Tibial nerve (tissue), 4 donors: ENCODE measurements around the gene ANKFN1. TPM values are rescaled to one million over a fixed set of nuclear protein-coding genes. Genes with fewer than 3 reads are reported as not detected.

Source experiments
- DNase-seq, 2 donors: peaks; one replicate each; pipeline ENCODE4 v3.0.0-alpha.2; 2019; ENCODE audit warnings: low spot score in 2 of 2
- H3K27ac ChIP-seq, 4 donors: fragments of 200-600 bp; sonication (generic) in 3 of 4; one replicate each; pipeline ENCODE4 v1.5.1; 2017 to 2019; ENCODE audit warnings: mild to moderate bottlenecking in 1 of 4
- H3K27me3 ChIP-seq, 2 donors: fragments of 200-600 bp; sonication (generic) in 1 of 2; one replicate each; pipeline versions ENCODE4 v1.5.1 to v1.6.0; 2017 to 2019
- H3K36me3 ChIP-seq, 3 donors: fragments of 200-600 bp; sonication (generic); one replicate each; pipeline ENCODE4 v1.5.1; 2018 to 2019
- H3K4me1 ChIP-seq, 4 donors: fragments of 200-600 bp; sonication (generic) in 3 of 4; one replicate each; pipeline ENCODE4 v1.5.1; 2017 to 2019
- H3K4me3 ChIP-seq, 4 donors: fragments of 200-600 bp; sonication (generic) in 3 of 4; one replicate each; pipeline ENCODE4 v1.5.1; 2017 to 2019; ENCODE audit warnings: mild to moderate bottlenecking in 1 of 4, moderate library complexity in 1 of 4
- H3K9me3 ChIP-seq, 4 donors: fragments of 200-600 bp; sonication (generic) in 3 of 4; one replicate each; pipeline ENCODE4 v1.5.1; 2017 to 2019
- EP300 ChIP-seq, 2 donors: sonication (generic); formaldehyde crosslinking; IDR thresholded peaks; one replicate each; pipeline ENCODE4 v1.6.1; 2017; ENCODE audit warnings: antibody characterized with exemption in 2 of 2, mild to moderate bottlenecking in 1 of 2
- POLR2A ChIP-seq, 2 donors: fragments of 450-650 bp; IDR thresholded peaks; one replicate each; pipeline ENCODE4 v1.6.1; 2017; ENCODE audit warnings: antibody characterized with exemption in 2 of 2, mild to moderate bottlenecking in 2 of 2, moderate library complexity in 2 of 2
- WGBS, 2 donors: methylation state at CpG; one replicate each; pipeline ENCODE4 v1.1.5; 2018; 5-methylcytosine and 5-hydroxymethylcytosine counted together
- total RNA-seq, 4 donors: library from RNA; depleted of rRNA; stranded (reverse); fragments of >200 nt; gene quantifications; one replicate each; pipeline ENCODE4 v1.1.0, GENCODE V29; 2016
- TF ChIP-seq, protein P1 (sequence below), 5 experiments: fragments of 200-600 bp in 3 of 5; fragments of 450-650 bp in 2 of 5; sonication (generic) in 3 of 5; IDR thresholded peaks; one replicate each; pipeline ENCODE4 v1.5.1; 2016 to 2019; ENCODE audit warnings: antibody characterized with exemption in 5 of 5, mild to moderate bottlenecking in 3 of 5, moderate library complexity in 2 of 5

Gene ANKFN1
- total RNA-seq, 4 donors from 2014 or later: 0.63 to 6.5 (median 2.1) TPM; not detected in 1

DNA sequence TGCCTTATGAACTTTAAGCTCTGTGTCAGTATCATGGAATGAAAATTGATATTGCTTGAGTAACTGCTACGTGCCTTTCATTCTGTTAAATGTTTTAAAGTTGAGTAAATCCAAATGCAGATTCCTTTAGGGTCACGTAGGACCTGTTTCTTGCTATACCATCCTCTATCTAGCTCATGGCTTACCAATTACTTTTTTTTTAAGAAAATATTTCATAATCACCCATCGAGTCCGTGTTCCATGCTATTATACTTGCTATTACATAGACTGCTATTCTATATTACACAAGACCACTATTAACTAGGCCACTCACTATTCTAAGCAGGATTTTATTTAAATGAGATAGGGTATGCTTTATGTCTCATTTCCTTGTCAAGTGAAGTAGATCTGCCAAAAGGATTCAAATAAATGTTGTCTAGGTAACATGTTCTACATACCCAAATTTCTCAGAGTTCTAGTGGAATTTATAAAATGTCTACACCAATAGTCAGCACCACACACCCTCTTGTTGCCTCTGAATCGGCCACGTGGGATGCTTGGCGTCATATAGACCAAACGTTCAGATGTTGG, 11.9 kb downstream of the ANKFN1 start:
- Histone ChIP-seq H3K4me3 (no peak overlapping the region), H3K27ac (no peak overlapping the region), H3K27me3 (no peaks in the 10 kb centered on the region), H3K4me1 (no peaks in the 10 kb centered on the region), H3K36me3 (no peaks in the 10 kb centered on the region), H3K9me3 (no peaks in the 10 kb centered on the region)
- 76 to 78% methylated on average over 8 of the region's 8 CpGs for WGBS, 2 donors
- DNase-seq: no peak
- TF ChIP-seq POLR2A (IDR thresholded peaks at IDR 0.05) (no peak), EP300 (IDR thresholded peaks at IDR 0.05) (no peak)
- TF ChIP-seq, protein P1, sequence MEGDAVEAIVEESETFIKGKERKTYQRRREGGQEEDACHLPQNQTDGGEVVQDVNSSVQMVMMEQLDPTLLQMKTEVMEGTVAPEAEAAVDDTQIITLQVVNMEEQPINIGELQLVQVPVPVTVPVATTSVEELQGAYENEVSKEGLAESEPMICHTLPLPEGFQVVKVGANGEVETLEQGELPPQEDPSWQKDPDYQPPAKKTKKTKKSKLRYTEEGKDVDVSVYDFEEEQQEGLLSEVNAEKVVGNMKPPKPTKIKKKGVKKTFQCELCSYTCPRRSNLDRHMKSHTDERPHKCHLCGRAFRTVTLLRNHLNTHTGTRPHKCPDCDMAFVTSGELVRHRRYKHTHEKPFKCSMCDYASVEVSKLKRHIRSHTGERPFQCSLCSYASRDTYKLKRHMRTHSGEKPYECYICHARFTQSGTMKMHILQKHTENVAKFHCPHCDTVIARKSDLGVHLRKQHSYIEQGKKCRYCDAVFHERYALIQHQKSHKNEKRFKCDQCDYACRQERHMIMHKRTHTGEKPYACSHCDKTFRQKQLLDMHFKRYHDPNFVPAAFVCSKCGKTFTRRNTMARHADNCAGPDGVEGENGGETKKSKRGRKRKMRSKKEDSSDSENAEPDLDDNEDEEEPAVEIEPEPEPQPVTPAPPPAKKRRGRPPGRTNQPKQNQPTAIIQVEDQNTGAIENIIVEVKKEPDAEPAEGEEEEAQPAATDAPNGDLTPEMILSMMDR (IDR thresholded peaks at IDR 0.05): no peak

DNA sequence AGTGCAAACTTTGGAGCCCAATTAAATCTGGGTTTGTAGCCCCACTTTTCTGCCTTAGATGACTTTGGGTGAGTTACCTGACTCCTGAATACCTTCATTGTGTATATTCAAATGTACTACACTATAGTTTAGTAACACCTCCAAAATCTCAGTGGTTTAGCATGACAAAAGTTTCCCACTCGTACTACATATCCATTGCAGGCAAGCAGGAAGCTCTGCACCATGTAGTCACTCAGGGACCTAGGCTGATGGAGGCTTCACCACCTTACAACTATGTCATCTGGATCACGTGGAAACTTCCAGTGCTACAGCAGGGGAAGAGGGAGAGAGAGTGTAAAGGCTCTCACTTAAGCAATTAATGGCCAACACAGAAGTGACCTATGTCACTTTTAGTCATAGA, 14.2 kb downstream of the ANKFN1 start:
- DNase-seq: no peak

DNA sequence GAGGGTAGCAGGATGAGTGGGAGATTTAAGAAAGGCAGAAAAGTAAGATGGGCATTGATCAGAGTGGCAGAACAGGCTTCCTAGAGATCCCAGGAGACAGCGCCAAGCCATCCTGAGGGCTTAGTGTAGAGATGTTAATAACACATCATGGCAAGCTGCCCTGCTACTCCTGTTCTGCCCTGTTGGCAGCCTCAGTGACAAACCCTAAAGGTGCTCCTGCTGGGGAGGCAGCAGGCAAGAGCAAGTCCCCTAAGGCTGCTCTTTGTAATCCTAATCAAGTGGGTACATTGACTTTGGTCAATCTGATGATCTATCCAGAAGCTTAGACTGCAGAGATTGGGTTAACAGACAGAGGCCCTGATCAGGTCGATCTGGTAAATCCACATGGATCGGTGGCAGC, 16.3 kb downstream of the ANKFN1 start:
- no peak for DNase-seq
- Histone ChIP-seq H3K9me3 (no peaks in the 10 kb centered on the region), H3K4me3 (no peak overlapping the region), H3K36me3 (no peaks in the 10 kb centered on the region), H3K27ac (no peak overlapping the region), H3K4me1 (peaks cover 0 to 16% (median 0%) of the 10 kb centered on the region in 4 donors), H3K27me3 (no peaks in the 10 kb centered on the region)
- TF ChIP-seq EP300 (IDR thresholded peaks at IDR 0.05): no peak
- no peak for TF ChIP-seq POLR2A (IDR thresholded peaks at IDR 0.05)
- TF ChIP-seq, protein P1 (IDR thresholded peaks at IDR 0.05): no peak
- whole genome bisulfite sequencing, 2 donors: 79 to 94% methylated on average over 3 of the region's 3 CpGs

More for the DNA sequence above, 14.2 kb downstream of the ANKFN1 start:
- H3K27ac ChIP-seq: no peak overlapping the region
- no peaks in the 10 kb centered on the region for H3K27me3 ChIP-seq
- H3K36me3 ChIP-seq: no peaks in the 10 kb centered on the region
- 78 to 85% methylated on average over 2 of the region's 2 CpGs for WGBS, 2 donors
- no peaks in the 10 kb centered on the region for H3K9me3 ChIP-seq
- no peak for TF ChIP-seq EP300 (IDR thresholded peaks at IDR 0.05)
- TF ChIP-seq, protein P1 (IDR thresholded peaks at IDR 0.05): no peak
- no peak for TF ChIP-seq POLR2A (IDR thresholded peaks at IDR 0.05)
- no peaks in the 10 kb centered on the region for H3K4me1 ChIP-seq
- no peak overlapping the region for H3K4me3 ChIP-seq

DNA sequence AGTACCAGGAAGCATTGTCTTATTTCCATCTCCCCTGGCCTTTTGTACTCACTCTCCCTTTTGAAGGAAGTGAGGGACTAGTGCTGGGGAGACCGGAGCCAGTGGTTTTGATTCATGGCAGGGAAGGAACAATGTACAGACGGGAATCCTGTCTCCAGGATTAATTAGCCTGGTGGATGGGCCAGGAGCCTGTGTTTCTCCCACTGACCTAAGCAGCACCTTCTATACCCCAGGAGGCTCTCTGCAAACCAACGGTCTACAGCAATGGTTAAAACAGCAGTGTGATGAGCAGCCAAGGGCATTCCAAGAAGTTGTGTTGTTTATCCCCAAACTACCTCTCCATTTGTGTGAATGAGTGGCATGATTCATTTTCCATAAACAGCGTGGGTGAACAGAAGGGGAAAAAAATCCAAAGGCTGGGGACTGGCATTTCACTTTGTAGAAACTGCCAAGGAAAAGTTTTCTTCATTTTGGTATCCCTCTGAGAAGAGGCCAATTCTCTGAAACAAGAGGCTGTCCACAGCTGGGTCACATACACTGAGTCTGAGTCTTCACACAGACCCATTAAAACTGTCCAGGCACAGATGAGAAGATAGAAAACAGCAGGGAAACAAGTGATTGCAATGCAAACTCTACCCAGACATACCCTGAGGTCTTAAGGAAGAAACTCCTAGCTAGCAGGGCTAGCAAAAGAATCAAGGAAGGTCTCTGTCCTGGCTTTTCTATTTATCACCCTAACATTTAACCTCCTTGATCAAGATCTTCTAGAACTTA, 18.1 kb downstream of the ANKFN1 start:
- no peak for DNase-seq

More for the DNA sequence above, 18.1 kb downstream of the ANKFN1 start:
- no peaks in the 10 kb centered on the region for H3K27me3 ChIP-seq
- no peak overlapping the region for H3K27ac ChIP-seq
- TF ChIP-seq POLR2A (IDR thresholded peaks at IDR 0.05): no peak
- TF ChIP-seq, protein P1 (IDR thresholded peaks at IDR 0.05): no peak
- TF ChIP-seq EP300 (IDR thresholded peaks at IDR 0.05): no peak
- no peaks in the 10 kb centered on the region for H3K9me3 ChIP-seq
- no peaks in the 10 kb centered on the region for H3K36me3 ChIP-seq
- no peak overlapping the region for H3K4me3 ChIP-seq
- WGBS, 2 donors: 40 to 58% methylated on average over 4 of the region's 4 CpGs
- peaks cover 0 to 20% (median 0%) of the 10 kb centered on the region in 4 donors for H3K4me1 ChIP-seq
